Spleen (tissue), 7 donors: Measurements from ENCODE around the gene DUSP9.
"Not testable (repeated sequence)": the region's sequence is repeated elsewhere in the genome, so short reads cannot be mapped to it uniquely, and the experiment has no call there.

ENCODE experiments used
- POLR2A ChIP-seq, 3 donors: fragments of 450-650 bp; IDR thresholded peaks; one replicate each; pipeline ENCODE4 v1.5.1; 2017; ENCODE audit warnings: antibody characterized with exemption in 3 of 3, mild to moderate bottlenecking in 1 of 3
- POLR2AphosphoS5 ChIP-seq, 3 donors: sonication (generic); formaldehyde crosslinking; IDR thresholded peaks; one replicate each; pipeline ENCODE4 v1.5.1; 2017; ENCODE audit warnings: antibody characterized with exemption in 3 of 3
- TF ChIP-seq, protein P1 (sequence below), 11 experiments: fragments of 200-600 bp in 7 of 11; fragments of 450-650 bp in 4 of 11; sonication (generic) in 4 of 11; IDR thresholded peaks in 8 of 11; conservative IDR thresholded peaks in 3 of 11; 1 replicate in 7 of 11; 2 replicates in 4 of 11; pipeline versions ENCODE4 v1.4.0 to v1.8.0; 2016 to 2021; ENCODE audit warnings: antibody characterized with exemption in 11 of 11, inconsistent platforms in 4 of 11, mild to moderate bottlenecking in 1 of 11
- donor health status: DM: no; HTN: no; CAD: no; lungs with moderate emphysema.
- donor health status: DM: no; HTN: no; CAD: no.
- donor health status: DM: no; HTN: no; CAD: no.

DNA sequence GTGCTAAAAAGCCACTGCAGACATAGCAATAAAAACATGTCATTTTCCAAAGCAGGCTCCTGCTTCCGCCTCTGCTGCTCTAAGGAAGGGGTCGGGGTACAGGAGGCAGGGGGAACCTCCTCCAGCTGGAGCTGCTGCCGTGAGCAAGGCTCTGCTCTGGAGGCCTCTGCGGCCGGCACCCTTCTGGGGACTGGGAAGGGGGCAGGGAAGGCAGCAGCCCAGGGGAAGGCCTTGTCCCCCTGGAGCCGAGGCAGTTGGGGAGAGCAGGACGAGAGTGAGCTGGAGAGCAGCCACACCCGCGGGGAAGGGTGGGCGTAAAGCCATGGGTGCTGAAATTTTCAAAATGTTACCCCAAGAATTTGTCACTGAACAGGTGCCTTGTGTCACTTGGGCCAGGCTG is 49.5 kb downstream of the DUSP9 start:
- not testable (repeated sequence) for TF ChIP-seq POLR2A, POLR2AphosphoS5 (IDR thresholded peaks at IDR 0.05)
- TF ChIP-seq, protein P1, sequence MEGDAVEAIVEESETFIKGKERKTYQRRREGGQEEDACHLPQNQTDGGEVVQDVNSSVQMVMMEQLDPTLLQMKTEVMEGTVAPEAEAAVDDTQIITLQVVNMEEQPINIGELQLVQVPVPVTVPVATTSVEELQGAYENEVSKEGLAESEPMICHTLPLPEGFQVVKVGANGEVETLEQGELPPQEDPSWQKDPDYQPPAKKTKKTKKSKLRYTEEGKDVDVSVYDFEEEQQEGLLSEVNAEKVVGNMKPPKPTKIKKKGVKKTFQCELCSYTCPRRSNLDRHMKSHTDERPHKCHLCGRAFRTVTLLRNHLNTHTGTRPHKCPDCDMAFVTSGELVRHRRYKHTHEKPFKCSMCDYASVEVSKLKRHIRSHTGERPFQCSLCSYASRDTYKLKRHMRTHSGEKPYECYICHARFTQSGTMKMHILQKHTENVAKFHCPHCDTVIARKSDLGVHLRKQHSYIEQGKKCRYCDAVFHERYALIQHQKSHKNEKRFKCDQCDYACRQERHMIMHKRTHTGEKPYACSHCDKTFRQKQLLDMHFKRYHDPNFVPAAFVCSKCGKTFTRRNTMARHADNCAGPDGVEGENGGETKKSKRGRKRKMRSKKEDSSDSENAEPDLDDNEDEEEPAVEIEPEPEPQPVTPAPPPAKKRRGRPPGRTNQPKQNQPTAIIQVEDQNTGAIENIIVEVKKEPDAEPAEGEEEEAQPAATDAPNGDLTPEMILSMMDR (IDR thresholded peaks at IDR 0.05 in 8 of 11, conservative IDR thresholded peaks at IDR 0.05 in 3 of 11) = not testable (repeated sequence)
